ENCODE data around the gene LDB3. TPM values are rescaled to one million over a fixed set of nuclear protein-coding genes. Genes with fewer than 3 reads are reported as not detected.
A peak's percentile ranks its signal among the peaks of the same experiment; 100 is the strongest.

LDB3 gene
- total and polyA plus RNA-seq, 9 donors = 208 to 829 (median 592) TPM

GRCh38 chr10:86673216-86673826 is 5.0 kb downstream of the LDB3 start:
- Histone ChIP-seq H3K27ac (ENCODE audit: low read length) (peak overlapping the region; percentile 88), H3K27me3 (ENCODE audit: control insufficient read depth, insufficient read depth, low read length) (no peaks in the 10 kb centered on the region), H3K36me3 (ENCODE audit: control insufficient read depth, insufficient read depth, low read length) (peaks cover 39% of the 10 kb centered on the region), H3K9me3 (replicated peaks; ENCODE audit: control insufficient read depth, low read depth, low read length) (no peaks in the 10 kb centered on the region), H3K4me1 (ENCODE audit: control insufficient read depth, insufficient read depth, low read length) (peaks cover 89% of the 10 kb centered on the region), H3K4me3 (ENCODE audit: low read length) (peak overlapping the region; percentile 65)
- no peak for DNase-seq
- 42% methylated on average over 4 of the region's 6 CpGs for WGBS (ENCODE audit: insufficient coverage)

GRCh38 chr10:86673827-86674581 is 5.7 kb downstream of the LDB3 start:
- Histone ChIP-seq H3K27ac (ENCODE audit: low read length) (peak overlapping the region; percentile 88), H3K36me3 (ENCODE audit: control insufficient read depth, insufficient read depth, low read length) (peaks cover 37% of the 10 kb centered on the region), H3K4me3 (ENCODE audit: low read length) (peak overlapping the region; percentile 8), H3K9me3 (replicated peaks; ENCODE audit: control insufficient read depth, low read depth, low read length) (no peaks in the 10 kb centered on the region), H3K4me1 (ENCODE audit: control insufficient read depth, insufficient read depth, low read length) (peaks cover 88% of the 10 kb centered on the region), H3K27me3 (ENCODE audit: control insufficient read depth, insufficient read depth, low read length) (no peaks in the 10 kb centered on the region)
- WGBS (ENCODE audit: insufficient coverage) = 41% methylated on average over 7 of the region's 11 CpGs
- peak; percentile 61 for DNase-seq

GRCh38 chr10:86674912-86675311 is 6.6 kb downstream of the LDB3 start:
- peak overlapping the region; percentile 88 for H3K27ac ChIP-seq (ENCODE audit: low read length)
- no peaks in the 10 kb centered on the region for H3K27me3 ChIP-seq (ENCODE audit: control insufficient read depth, insufficient read depth, low read length)
- peaks cover 37% of the 10 kb centered on the region for H3K36me3 ChIP-seq (ENCODE audit: control insufficient read depth, insufficient read depth, low read length)
- H3K9me3 ChIP-seq (replicated peaks; ENCODE audit: control insufficient read depth, low read depth, low read length) = no peaks in the 10 kb centered on the region
- WGBS (ENCODE audit: insufficient coverage) = 75% methylated on average over 3 of the region's 3 CpGs
- peak; percentile 70 for DNase-seq
- H3K4me3 ChIP-seq (ENCODE audit: low read length) = no peak overlapping the region
- H3K4me1 ChIP-seq (ENCODE audit: control insufficient read depth, insufficient read depth, low read length) = peaks cover 89% of the 10 kb centered on the region

GRCh38 chr10:86677374-86677773 is 9.1 kb downstream of the LDB3 start:
- peaks cover 96% of the 10 kb centered on the region for H3K4me1 ChIP-seq (ENCODE audit: control insufficient read depth, insufficient read depth, low read length)
- H3K36me3 ChIP-seq (ENCODE audit: control insufficient read depth, insufficient read depth, low read length) = peaks cover 52% of the 10 kb centered on the region
- 68% methylated on average over 4 of the region's 6 CpGs for WGBS (ENCODE audit: insufficient coverage)
- H3K27ac ChIP-seq (ENCODE audit: low read length) = no peak overlapping the region
- H3K4me3 ChIP-seq (ENCODE audit: low read length) = no peak overlapping the region
- DNase-seq = no peak
- no peaks in the 10 kb centered on the region for H3K9me3 ChIP-seq (replicated peaks; ENCODE audit: control insufficient read depth, low read depth, low read length)
- no peaks in the 10 kb centered on the region for H3K27me3 ChIP-seq (ENCODE audit: control insufficient read depth, insufficient read depth, low read length)

- H3K27me3 ChIP-seq (ENCODE audit: control insufficient read depth, insufficient read depth, low read length) = no peaks in the 10 kb centered on the region
- DNase-seq = peak; percentile 55
- peak overlapping the region; percentile 49 for H3K27ac ChIP-seq (ENCODE audit: low read length)
- no peak overlapping the region for H3K4me3 ChIP-seq (ENCODE audit: low read length)
- H3K4me1 ChIP-seq (ENCODE audit: control insufficient read depth, insufficient read depth, low read length) = peaks cover 96% of the 10 kb centered on the region
- H3K36me3 ChIP-seq (ENCODE audit: control insufficient read depth, insufficient read depth, low read length) = peaks cover 58% of the 10 kb centered on the region
- WGBS (ENCODE audit: insufficient coverage) = 81% methylated on average over 10 of the region's 13 CpGs
- no peaks in the 10 kb centered on the region for H3K9me3 ChIP-seq (replicated peaks; ENCODE audit: control insufficient read depth, low read depth, low read length)
These were observed 10.9 kb downstream of the LDB3 start for GRCh38 chr10:86678999-86679792.

GRCh38 chr10:86681047-86681446 is 12.7 kb downstream of the LDB3 start:
- H3K9me3 ChIP-seq (replicated peaks; ENCODE audit: control insufficient read depth, low read depth, low read length) = no peaks in the 10 kb centered on the region
- H3K27ac ChIP-seq (ENCODE audit: low read length) = peak overlapping the region; percentile 69
- H3K4me1 ChIP-seq (ENCODE audit: control insufficient read depth, insufficient read depth, low read length) = peaks cover 96% of the 10 kb centered on the region
- H3K4me3 ChIP-seq (ENCODE audit: low read length) = no peak overlapping the region
- peaks cover 57% of the 10 kb centered on the region for H3K36me3 ChIP-seq (ENCODE audit: control insufficient read depth, insufficient read depth, low read length)
- no peak for DNase-seq
- H3K27me3 ChIP-seq (ENCODE audit: control insufficient read depth, insufficient read depth, low read length) = peaks cover 4% of the 10 kb centered on the region
- WGBS (ENCODE audit: insufficient coverage) = 78% methylated on average over 14 of the region's 14 CpGs

GRCh38 chr10:86681722-86682386 is 13.5 kb downstream of the LDB3 start:
- H3K4me3 ChIP-seq (ENCODE audit: low read length) = no peak overlapping the region
- no peak for DNase-seq
- peaks cover 59% of the 10 kb centered on the region for H3K36me3 ChIP-seq (ENCODE audit: control insufficient read depth, insufficient read depth, low read length)
- 74% methylated on average over 20 of the region's 22 CpGs for WGBS (ENCODE audit: insufficient coverage)
- H3K9me3 ChIP-seq (replicated peaks; ENCODE audit: control insufficient read depth, low read depth, low read length) = no peaks in the 10 kb centered on the region
- H3K4me1 ChIP-seq (ENCODE audit: control insufficient read depth, insufficient read depth, low read length) = peaks cover 96% of the 10 kb centered on the region
- H3K27me3 ChIP-seq (ENCODE audit: control insufficient read depth, insufficient read depth, low read length) = peaks cover 4% of the 10 kb centered on the region
- H3K27ac ChIP-seq (ENCODE audit: low read length) = peak overlapping the region; percentile 69

GRCh38 chr10:86682675-86683074 is 14.4 kb downstream of the LDB3 start:
- DNase-seq = no peak
- Histone ChIP-seq H3K9me3 (replicated peaks; ENCODE audit: control insufficient read depth, low read depth, low read length) (no peaks in the 10 kb centered on the region), H3K27me3 (ENCODE audit: control insufficient read depth, insufficient read depth, low read length) (peaks cover 6% of the 10 kb centered on the region), H3K36me3 (ENCODE audit: control insufficient read depth, insufficient read depth, low read length) (peaks cover 65% of the 10 kb centered on the region), H3K4me3 (ENCODE audit: low read length) (no peak overlapping the region), H3K27ac (ENCODE audit: low read length) (peak overlapping the region; percentile 69), H3K4me1 (ENCODE audit: control insufficient read depth, insufficient read depth, low read length) (peaks cover 96% of the 10 kb centered on the region)
- WGBS (ENCODE audit: insufficient coverage) = 76% methylated on average over 2 of the region's 2 CpGs

- peak; percentile 79 for DNase-seq
- WGBS (ENCODE audit: insufficient coverage) = 32% methylated on average over 2 of the region's 9 CpGs
- Histone ChIP-seq H3K36me3 (ENCODE audit: control insufficient read depth, insufficient read depth, low read length) (peaks cover 67% of the 10 kb centered on the region), H3K4me1 (ENCODE audit: control insufficient read depth, insufficient read depth, low read length) (peaks cover 90% of the 10 kb centered on the region), H3K27ac (ENCODE audit: low read length) (peak overlapping the region; percentile 82), H3K27me3 (ENCODE audit: control insufficient read depth, insufficient read depth, low read length) (peaks cover 6% of the 10 kb centered on the region), H3K9me3 (replicated peaks; ENCODE audit: control insufficient read depth, low read depth, low read length) (no peaks in the 10 kb centered on the region), H3K4me3 (ENCODE audit: low read length) (no peak overlapping the region)
These were observed 16.2 kb downstream of the LDB3 start for GRCh38 chr10:86684331-86685097.
